Measurements from ENCODE around the gene OCIAD2.

The OCIAD2 gene

GRCh38 chr4:48906206-48907173 is at the start of gene OCIAD2:
Gene OCIAD2 (minus strand): TSS chr4:48906774. CDS start chr4:48904549, 2,225 bp downstream.
- H3K4me3 ChIP-seq (ENCODE audit: low read depth, low read length): peak within 1 kb of the TSS; percentile 54
- no peak for TF ChIP-seq MAX (IDR thresholded peaks at IDR 0.05; ENCODE audit: low read depth, low read length)
- no peak for TF ChIP-seq POLR2A (IDR thresholded peaks at IDR 0.05; ENCODE audit: extremely low read depth, insufficient read length)
- no peak for TF ChIP-seq MYC (IDR thresholded peaks at IDR 0.05; ENCODE audit: low read depth, low read length)
- no peak for TF ChIP-seq CTCF (IDR thresholded peaks at IDR 0.05; ENCODE audit: low read depth, low read length)
- DNase-seq (ENCODE audit: low read depth): peak; percentile 73

DNA sequence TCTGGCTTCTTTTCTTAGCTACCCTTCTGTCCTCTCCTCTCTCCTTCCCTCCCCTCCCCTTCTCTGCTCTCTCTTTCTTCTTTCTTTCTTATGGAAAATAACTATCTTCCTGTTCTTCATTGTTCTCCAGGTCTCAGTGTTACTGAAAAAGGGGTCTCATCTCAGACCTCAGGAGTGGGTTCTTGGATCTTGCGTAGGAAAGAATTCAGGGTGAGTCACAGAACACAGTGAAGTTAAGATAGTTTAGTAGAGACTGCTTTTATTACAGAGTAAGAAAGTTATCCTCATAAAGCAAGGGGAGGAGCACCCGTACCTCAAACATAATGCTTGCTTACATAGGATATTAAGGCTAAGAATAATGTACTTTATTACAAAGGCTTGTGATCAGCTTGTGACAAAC is 47.7 kb upstream of the OCIAD2 start:
- no peak overlapping the region for H3K4me3 ChIP-seq (ENCODE audit: low read depth, low read length)
- DNase-seq (ENCODE audit: low read depth): no peak
- TF ChIP-seq POLR2A (IDR thresholded peaks at IDR 0.05; ENCODE audit: extremely low read depth, insufficient read length): no peak
- TF ChIP-seq CTCF (IDR thresholded peaks at IDR 0.05; ENCODE audit: low read depth, low read length): no peak
- no peak for TF ChIP-seq MYC (IDR thresholded peaks at IDR 0.05; ENCODE audit: low read depth, low read length)
- TF ChIP-seq MAX (IDR thresholded peaks at IDR 0.05; ENCODE audit: low read depth, low read length): no peak

- no peak for TF ChIP-seq POLR2A (IDR thresholded peaks at IDR 0.05; ENCODE audit: extremely low read depth, insufficient read length)
- TF ChIP-seq MYC (IDR thresholded peaks at IDR 0.05; ENCODE audit: low read depth, low read length): no peak
- TF ChIP-seq MAX (IDR thresholded peaks at IDR 0.05; ENCODE audit: low read depth, low read length): no peak
- no peak for TF ChIP-seq CTCF (IDR thresholded peaks at IDR 0.05; ENCODE audit: low read depth, low read length)
- no peak for DNase-seq (ENCODE audit: low read depth)
- no peak overlapping the region for H3K4me3 ChIP-seq (ENCODE audit: low read depth, low read length)
Observed at GRCh38 chr4:48949518-48950219, 43.1 kb upstream of the OCIAD2 start.

GRCh38 chr4:48949086-48949485 is 42.5 kb upstream of the OCIAD2 start:
- no peak for TF ChIP-seq MYC (IDR thresholded peaks at IDR 0.05; ENCODE audit: low read depth, low read length)
- TF ChIP-seq MAX (IDR thresholded peaks at IDR 0.05; ENCODE audit: low read depth, low read length): no peak
- no peak for TF ChIP-seq CTCF (IDR thresholded peaks at IDR 0.05; ENCODE audit: low read depth, low read length)
- TF ChIP-seq POLR2A (IDR thresholded peaks at IDR 0.05; ENCODE audit: extremely low read depth, insufficient read length): no peak
- no peak overlapping the region for H3K4me3 ChIP-seq (ENCODE audit: low read depth, low read length)
- no peak for DNase-seq (ENCODE audit: low read depth)

- no peak for DNase-seq (ENCODE audit: low read depth)
- TF ChIP-seq CTCF (IDR thresholded peaks at IDR 0.05; ENCODE audit: low read depth, low read length) (peak; percentile 19), POLR2A (IDR thresholded peaks at IDR 0.05; ENCODE audit: extremely low read depth, insufficient read length) (no peak)
- H3K4me3 ChIP-seq (ENCODE audit: low read depth, low read length): no peak overlapping the region
Observed at GRCh38 chr4:48947731-48948130, 41.2 kb upstream of the OCIAD2 start.

All from NB4 (cell line).